ENCODE data around the gene SMURF1.

SMURF1 gene

GRCh38 chr7:99141841-99142726 is 1.8 kb downstream of the SMURF1 start:
- DNase-seq (ENCODE audit: low spot score), result peak; percentile 57

- DNase-seq (ENCODE audit: low spot score), result no peak
Observed at GRCh38 chr7:99141334-99141733, 2.6 kb downstream of the SMURF1 start.

- DNase-seq (ENCODE audit: low spot score), result no peak
Observed at GRCh38 chr7:99140813-99141212, 3.1 kb downstream of the SMURF1 start.

- no peak for DNase-seq (ENCODE audit: low spot score)
Observed at GRCh38 chr7:99139036-99139435, 4.9 kb downstream of the SMURF1 start.

GRCh38 chr7:99137411-99138180 is 6.3 kb downstream of the SMURF1 start:
- peak; percentile 49 for DNase-seq (ENCODE audit: low spot score)

GRCh38 chr7:99135938-99136337 is 8.0 kb downstream of the SMURF1 start:
- DNase-seq (ENCODE audit: low spot score), result no peak

- DNase-seq (ENCODE audit: low spot score), result no peak
Observed at GRCh38 chr7:99133766-99134564, 9.9 kb downstream of the SMURF1 start.

- no peak for DNase-seq (ENCODE audit: low spot score)
Observed at GRCh38 chr7:99132595-99133321, 11.2 kb downstream of the SMURF1 start.

GRCh38 chr7:99131290-99131689 is 12.6 kb downstream of the SMURF1 start:
- no peak for DNase-seq (ENCODE audit: low spot score)

- no peak for DNase-seq (ENCODE audit: low spot score)
Observed at GRCh38 chr7:99129536-99129935, 14.4 kb downstream of the SMURF1 start.

GRCh38 chr7:99129001-99129400 is 14.9 kb downstream of the SMURF1 start:
- no peak for DNase-seq (ENCODE audit: low spot score)

- DNase-seq (ENCODE audit: low spot score), result no peak
Observed at GRCh38 chr7:99128076-99128950, 15.6 kb downstream of the SMURF1 start.

- no peak for DNase-seq (ENCODE audit: low spot score)
Observed at GRCh38 chr7:99127636-99128035, 16.3 kb downstream of the SMURF1 start.

GRCh38 chr7:99126921-99127553 is 16.9 kb downstream of the SMURF1 start:
- no peak for DNase-seq (ENCODE audit: low spot score)

- DNase-seq (ENCODE audit: low spot score), result no peak
Observed at GRCh38 chr7:99125505-99125865, 18.4 kb downstream of the SMURF1 start.

GRCh38 chr7:99124751-99125504 is 19.0 kb downstream of the SMURF1 start:
- no peak for DNase-seq (ENCODE audit: low spot score)

- no peak for DNase-seq (ENCODE audit: low spot score)
Observed at GRCh38 chr7:99124236-99124635, 19.7 kb downstream of the SMURF1 start.

GRCh38 chr7:99123571-99124033 is 20.3 kb downstream of the SMURF1 start:
- DNase-seq (ENCODE audit: low spot score), result no peak

- DNase-seq (ENCODE audit: low spot score), result no peak
Observed at GRCh38 chr7:99122762-99123161, 21.1 kb downstream of the SMURF1 start.
